HepG2 (cell line): ENCODE results near the gene CARD9.
A peak's percentile ranks its signal among the peaks of the same experiment; 100 is the strongest.

Experiments used
- CEBPB ChIP-seq: IDR thresholded peaks from 2 replicates; pipeline ENCODE4 v1.6.1; 2011; ENCODE audit warnings: low read depth, low read length, improper control_type of control experiment, borderline replicate concordance
- CTCF ChIP-seq: sonication (generic); formaldehyde crosslinking; IDR thresholded peaks from 2 replicates; pipeline ENCODE4 v1.5.0; 2020; ENCODE audit warnings: mild to moderate bottlenecking, missing genetic modification reagents, moderate library complexity
- KLF12 ChIP-seq: sonication (generic); formaldehyde crosslinking; IDR thresholded peaks from 2 replicates; pipeline ENCODE4 v1.4.0; 2020; ENCODE audit warnings: missing genetic modification reagents, borderline replicate concordance
- NCOA1 ChIP-seq: sonication (generic); formaldehyde crosslinking; IDR thresholded peaks from 2 replicates; pipeline ENCODE4 v1.9.0; 2021; ENCODE audit warnings: missing genetic modification reagents

GRCh38 chr9:136400038-136400834 is 26.8 kb upstream of the CARD9 start, which contains the start of gene SNAPC4:
- TF ChIP-seq NCOA1 (CRISPR knock-in tag) (no peak), CEBPB (no peak), CTCF (peak; percentile 89), KLF12 (CRISPR knock-in tag) (peak; percentile 71; the same call in 1 of the 2 replicates)
